ENCODE data around the gene CADPS2.

Gene CADPS2

DNA sequence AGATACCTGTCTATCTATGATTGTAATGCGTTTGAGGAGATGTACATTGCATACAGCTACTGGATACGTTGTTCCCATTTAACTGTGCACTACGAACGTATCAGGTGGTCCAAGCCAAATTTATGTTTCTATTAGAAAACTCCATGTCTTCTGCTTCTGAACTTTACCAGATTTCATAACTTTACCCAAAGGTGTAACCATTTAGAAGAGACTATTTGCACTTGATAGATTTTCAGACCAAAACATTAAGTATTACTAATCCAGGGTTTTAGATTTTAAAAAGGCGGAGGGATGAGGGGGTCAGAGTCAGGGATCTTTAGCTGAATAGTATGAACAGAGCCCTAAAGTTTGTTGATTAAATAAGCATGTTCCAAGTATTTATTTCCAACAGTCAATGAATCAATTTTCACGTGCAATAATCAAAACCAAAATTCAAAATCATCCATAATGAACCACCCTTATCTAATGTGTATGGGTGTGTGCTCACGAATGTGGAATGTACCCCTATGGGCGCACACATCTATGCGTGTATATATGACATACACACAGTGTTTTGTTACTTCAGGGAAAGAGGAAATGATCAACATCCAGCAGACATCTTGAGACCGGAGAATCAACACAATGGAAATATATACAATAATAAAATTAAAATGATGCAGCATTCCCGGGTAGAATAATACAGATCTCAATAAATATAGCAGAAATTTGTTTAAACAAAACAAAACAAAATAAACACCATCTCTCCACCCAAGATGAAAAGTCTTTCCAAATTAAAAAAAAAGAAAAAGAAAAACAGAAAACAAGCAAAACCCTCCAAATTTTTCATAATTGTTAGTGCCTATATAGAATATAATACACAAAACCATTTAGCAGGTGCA, 585.1 kb downstream of the CADPS2 start:
- TF ChIP-seq, protein P1, sequence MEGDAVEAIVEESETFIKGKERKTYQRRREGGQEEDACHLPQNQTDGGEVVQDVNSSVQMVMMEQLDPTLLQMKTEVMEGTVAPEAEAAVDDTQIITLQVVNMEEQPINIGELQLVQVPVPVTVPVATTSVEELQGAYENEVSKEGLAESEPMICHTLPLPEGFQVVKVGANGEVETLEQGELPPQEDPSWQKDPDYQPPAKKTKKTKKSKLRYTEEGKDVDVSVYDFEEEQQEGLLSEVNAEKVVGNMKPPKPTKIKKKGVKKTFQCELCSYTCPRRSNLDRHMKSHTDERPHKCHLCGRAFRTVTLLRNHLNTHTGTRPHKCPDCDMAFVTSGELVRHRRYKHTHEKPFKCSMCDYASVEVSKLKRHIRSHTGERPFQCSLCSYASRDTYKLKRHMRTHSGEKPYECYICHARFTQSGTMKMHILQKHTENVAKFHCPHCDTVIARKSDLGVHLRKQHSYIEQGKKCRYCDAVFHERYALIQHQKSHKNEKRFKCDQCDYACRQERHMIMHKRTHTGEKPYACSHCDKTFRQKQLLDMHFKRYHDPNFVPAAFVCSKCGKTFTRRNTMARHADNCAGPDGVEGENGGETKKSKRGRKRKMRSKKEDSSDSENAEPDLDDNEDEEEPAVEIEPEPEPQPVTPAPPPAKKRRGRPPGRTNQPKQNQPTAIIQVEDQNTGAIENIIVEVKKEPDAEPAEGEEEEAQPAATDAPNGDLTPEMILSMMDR (IDR thresholded peaks at IDR 0.05), result no peak
- TF ChIP-seq ZFX (IDR thresholded peaks at IDR 0.05; ENCODE audit: borderline replicate concordance), result no peak
- no peak overlapping the region for H3K27ac ChIP-seq

DNA sequence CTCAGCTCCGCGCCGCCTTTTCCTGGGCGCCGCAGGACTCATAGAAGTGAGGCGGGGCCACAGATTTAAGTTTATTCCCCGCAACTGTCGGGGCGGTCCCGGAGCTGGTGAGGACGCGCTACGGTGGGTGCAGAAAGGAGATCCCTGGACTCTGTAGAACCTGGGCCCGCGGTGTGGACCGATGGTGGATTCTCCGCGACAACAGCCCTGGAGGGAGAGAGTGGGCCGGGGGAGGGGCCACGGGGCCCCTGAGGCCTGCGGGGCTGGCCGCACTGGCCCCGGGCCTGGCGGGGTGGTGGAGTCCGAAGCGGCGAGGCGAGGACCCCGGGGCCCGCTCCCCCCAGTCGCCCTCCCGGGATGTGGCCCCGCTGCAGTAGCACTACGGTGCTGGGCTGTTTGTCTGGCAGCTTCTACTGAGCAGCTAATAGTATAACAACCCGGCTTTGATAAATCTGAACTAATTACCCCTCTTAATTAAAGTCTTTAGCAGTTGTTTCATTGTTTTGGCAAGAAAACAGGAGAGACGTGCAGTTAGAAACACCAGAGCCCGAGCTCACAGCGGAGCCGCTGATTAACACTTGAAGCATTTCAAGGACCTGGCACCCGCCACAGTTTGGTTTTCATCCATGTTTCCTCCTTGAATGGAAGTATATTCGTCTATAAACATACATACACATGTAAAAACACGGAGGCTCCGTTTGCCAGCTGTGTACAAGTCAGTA, 585.9 kb downstream of the CADPS2 start:
- no peak overlapping the region for H3K27ac ChIP-seq
- no peak for TF ChIP-seq ZFX (IDR thresholded peaks at IDR 0.05; ENCODE audit: borderline replicate concordance)
- TF ChIP-seq, protein P1 (IDR thresholded peaks at IDR 0.05), result no peak

DNA sequence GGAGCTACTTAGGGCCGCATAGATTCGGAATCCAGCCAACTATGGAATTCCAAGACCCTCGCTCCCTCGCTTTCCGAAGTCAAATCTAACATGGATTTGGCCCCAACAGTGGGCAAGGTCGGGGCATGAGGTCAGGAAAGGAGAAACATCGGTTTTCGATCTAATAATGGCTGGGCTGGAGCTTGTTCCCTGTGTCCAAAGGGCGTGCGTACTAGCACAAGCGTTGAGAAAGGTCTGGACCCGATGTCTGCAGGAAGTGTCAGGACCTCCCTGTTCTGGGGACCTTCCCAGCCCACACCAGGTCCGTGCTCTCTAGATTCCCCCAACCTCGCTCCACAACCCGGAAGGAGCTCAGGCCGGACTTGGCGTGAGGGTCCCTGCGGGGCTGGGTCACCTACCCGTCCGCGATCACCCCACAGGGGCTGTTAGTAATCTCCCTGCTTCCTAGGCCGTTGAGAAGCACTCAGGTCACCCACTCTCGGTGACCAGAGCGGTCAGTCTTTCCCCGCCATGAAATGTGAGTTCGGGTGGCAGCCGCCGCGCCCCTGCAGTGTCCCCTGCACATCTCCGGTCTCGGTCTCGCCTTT, 586.5 kb downstream of the CADPS2 start:
- H3K27ac ChIP-seq, result no peak overlapping the region
- TF ChIP-seq ZFX (IDR thresholded peaks at IDR 0.05; ENCODE audit: borderline replicate concordance), result no peak
- TF ChIP-seq, protein P1 (IDR thresholded peaks at IDR 0.05), result no peak

DNA sequence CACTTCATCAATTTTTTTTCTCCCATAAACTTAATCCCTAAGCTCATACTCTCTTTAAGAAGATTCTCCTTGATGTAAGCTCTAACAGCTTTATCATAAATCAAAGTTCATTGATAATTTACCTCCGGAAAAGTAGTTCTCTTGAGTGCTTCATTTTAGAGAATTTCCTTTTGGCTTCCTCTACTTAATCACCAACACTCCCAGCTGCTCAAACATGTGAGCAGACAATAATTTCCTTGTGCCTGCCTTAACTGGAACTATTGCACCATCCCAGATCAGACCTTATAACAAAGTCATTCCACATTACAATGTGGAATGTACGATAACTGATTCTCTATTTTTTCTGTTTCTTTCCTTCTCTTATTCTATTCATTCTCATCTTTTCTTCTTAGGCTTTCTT, 587.6 kb downstream of the CADPS2 start:
- TF ChIP-seq, protein P1 (IDR thresholded peaks at IDR 0.05), result no peak
- no peak for TF ChIP-seq ZFX (IDR thresholded peaks at IDR 0.05; ENCODE audit: borderline replicate concordance)
- no peak overlapping the region for H3K27ac ChIP-seq

DNA sequence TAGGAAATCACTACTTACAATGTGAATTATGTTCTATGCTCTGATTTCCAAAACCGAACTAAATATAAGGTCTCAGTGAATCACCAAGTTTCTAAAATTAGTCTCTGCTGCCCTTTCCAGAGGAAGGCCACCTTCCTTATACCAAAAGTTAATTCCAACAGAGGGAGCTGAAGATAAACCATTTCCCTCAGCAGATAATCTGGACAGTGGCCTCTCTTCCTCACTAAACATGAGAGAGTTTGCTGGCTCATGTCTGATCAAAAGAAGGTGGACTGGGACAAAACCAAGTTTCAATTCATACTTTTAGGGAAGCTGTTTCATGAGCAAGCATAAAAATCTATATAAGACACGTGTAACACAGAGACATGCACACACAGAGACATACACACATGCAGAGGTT, 588.1 kb downstream of the CADPS2 start:
- no peak for TF ChIP-seq ZFX (IDR thresholded peaks at IDR 0.05; ENCODE audit: borderline replicate concordance)
- TF ChIP-seq, protein P1 (IDR thresholded peaks at IDR 0.05), result peak; percentile 11; the same call in 1 of the 2 replicates
- H3K27ac ChIP-seq, result no peak overlapping the region

DNA sequence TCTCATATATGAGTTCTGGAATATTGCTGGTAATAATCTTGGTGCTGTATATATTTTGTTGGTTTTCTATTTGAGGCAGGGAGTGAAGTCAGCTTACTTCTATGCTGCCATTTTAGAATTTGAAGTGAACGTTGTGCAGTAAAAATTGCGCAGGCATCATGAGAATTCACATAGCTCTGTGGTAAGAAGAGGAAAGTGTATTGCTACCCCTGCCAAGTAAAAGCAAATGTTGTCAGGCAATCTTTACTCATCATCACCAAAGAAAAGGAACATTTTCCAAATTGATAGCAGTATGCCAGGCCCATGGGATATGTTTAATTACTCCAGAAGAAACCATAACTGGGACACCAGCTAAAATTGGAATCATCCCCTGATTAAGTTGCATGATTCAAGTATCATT, 595.1 kb downstream of the CADPS2 start:
- no peak overlapping the region for H3K27ac ChIP-seq
- TF ChIP-seq ZFX (IDR thresholded peaks at IDR 0.05; ENCODE audit: borderline replicate concordance), result no peak
- TF ChIP-seq, protein P1 (IDR thresholded peaks at IDR 0.05), result no peak
